Measurements from ENCODE around the gene PIGN. TPM values are rescaled to one million over a fixed set of nuclear protein-coding genes. Genes with fewer than 3 reads are reported as not detected.

PIGN gene
- total RNA-seq, 1 donor from 2014 or later: 37.8 TPM

GRCh38 chr18:62018034-62018758 is 168.7 kb downstream of the PIGN start:
- DNase-seq (ENCODE audit: low read depth, low spot score): no peak

GRCh38 chr18:62017618-62018017 is 169.2 kb downstream of the PIGN start:
- no peak for DNase-seq (ENCODE audit: low read depth, low spot score)

- no peak for DNase-seq (ENCODE audit: low read depth, low spot score)
Observed at GRCh38 chr18:62011416-62011815, 175.4 kb downstream of the PIGN start.

- DNase-seq (ENCODE audit: low read depth, low spot score): no peak
Observed at GRCh38 chr18:62009521-62009920, 177.3 kb downstream of the PIGN start.

DNA sequence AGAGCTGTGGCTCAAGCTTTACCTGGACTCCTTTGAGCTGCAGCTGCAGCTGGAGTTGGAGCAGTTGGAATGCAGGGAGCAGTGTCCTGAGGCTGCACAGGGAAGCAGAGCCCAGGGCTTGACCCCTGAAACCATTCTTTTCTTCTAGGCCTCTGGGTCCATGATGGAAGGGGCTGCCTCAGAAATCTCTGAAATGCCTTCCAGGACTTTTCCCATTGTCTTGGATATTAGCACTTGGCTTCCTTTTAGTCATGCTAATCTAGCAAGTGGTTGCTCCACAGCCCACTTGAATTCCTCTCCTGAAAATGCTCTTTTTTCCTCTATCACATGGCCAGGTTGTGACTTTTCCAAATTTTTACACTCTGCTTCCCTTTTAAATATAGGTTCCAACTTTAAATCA is 185.5 kb downstream of the PIGN start:
- no peak for DNase-seq (ENCODE audit: low read depth, low spot score)

GRCh38 chr18:61998957-61999356 is 187.9 kb downstream of the PIGN start:
- peak; percentile 76 for DNase-seq (ENCODE audit: low read depth, low spot score)

DNA sequence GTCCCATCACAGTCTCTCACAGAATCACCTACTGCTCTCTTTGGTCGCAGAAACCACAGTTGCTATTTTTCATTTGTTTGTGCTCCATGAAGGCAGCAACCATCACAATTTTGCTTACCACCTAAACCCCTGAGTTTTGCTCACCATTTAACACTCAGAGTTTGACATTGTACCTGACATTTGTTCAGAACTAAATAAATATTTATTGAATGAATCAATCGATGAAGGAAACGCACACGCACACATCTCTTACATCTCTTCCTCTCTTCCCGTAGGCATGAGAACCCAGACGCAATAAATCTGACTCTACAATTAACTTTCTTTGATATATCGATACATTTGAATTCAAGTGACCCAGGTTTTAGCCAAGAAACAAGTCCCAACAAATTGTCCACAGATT is 188.5 kb downstream of the PIGN start:
- DNase-seq (ENCODE audit: low read depth, low spot score): no peak

- no peak for DNase-seq (ENCODE audit: low read depth, low spot score)
Observed at GRCh38 chr18:61995618-61996017, 191.2 kb downstream of the PIGN start.

DNA sequence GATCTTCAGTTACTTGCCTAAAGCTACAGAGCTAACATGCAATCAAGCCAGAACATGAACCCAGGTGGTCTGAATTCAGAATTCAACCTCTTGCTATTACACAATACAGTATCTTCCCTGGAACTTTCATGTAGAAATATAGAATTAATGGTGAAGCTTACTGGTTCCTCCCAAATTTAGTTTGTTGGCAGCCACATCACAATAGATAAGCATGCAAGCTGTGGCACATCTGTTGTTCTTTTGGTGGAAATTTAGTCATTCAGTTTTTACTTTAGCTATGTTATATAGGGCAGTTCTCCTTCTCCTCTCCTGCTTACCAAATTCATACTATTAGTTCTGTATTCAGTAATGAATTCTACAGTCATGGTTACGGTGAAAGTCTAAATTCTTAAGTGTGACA is 193.0 kb downstream of the PIGN start:
- DNase-seq (ENCODE audit: low read depth, low spot score): no peak

DNA sequence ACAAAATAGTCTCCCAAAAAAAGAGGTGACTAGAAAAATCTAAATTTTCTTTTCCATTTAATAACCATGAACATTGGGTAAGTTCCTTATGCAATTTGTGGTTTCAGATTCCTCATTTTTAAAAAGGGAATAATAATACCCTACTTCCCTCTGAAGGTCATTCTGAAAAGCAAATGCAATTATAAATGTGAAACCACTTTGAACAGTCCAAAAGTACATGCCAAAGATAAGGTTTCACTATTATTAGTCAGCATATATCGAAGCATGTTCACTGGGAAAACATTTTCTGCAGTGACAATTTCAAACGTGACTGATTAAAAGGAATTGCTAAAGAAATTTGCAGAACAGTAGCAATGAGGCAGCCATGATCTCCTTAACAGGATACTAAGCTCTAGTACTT is 193.9 kb downstream of the PIGN start:
- no peak for DNase-seq (ENCODE audit: low read depth, low spot score)

- DNase-seq (ENCODE audit: low read depth, low spot score): peak; percentile 89
Observed at GRCh38 chr18:61992285-61992684, 194.6 kb downstream of the PIGN start.

DNA sequence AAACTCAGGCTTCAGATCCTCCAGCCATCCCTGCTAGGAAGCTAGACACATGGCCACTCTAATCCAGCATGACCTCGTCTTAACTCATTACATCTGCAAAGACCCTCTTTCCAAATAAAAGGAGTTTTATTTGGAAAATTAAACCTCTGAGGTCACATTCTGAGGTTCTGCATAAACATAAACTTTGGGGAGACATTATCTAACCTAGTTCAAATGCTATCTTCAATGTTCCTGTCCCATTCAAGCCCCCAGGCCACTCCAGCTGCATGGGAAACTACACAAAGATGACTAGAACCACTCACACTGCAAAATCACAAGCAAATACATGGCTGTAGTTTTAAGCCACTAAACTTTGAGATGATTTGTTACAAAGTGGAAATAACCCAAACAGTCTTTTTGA is 195.0 kb downstream of the PIGN start:
- DNase-seq (ENCODE audit: low read depth, low spot score): no peak

- DNase-seq (ENCODE audit: low read depth, low spot score): no peak
Observed at GRCh38 chr18:61991201-61991600, 195.7 kb downstream of the PIGN start.

Other genes starting within 250 kb of the PIGN start
- gene RELCH, start 199 bp upstream of the PIGN start, total RNA-seq: 19.5 and 36.8 TPM in 2 replicates
- 3.3 and 3.5 TPM in 2 replicates for gene TNFRSF11A, start 138.3 kb upstream of the PIGN start, total RNA-seq